NCI-H187 (cell line): ENCODE measurements around the gene ZFPL1.

ENCODE experiments used
- DNase-seq, 2 experiments: peaks; one replicate each; lab custom pipeline; 2025; lab: John Stamatoyannopoulos, UW

ZFPL1 gene

DNA sequence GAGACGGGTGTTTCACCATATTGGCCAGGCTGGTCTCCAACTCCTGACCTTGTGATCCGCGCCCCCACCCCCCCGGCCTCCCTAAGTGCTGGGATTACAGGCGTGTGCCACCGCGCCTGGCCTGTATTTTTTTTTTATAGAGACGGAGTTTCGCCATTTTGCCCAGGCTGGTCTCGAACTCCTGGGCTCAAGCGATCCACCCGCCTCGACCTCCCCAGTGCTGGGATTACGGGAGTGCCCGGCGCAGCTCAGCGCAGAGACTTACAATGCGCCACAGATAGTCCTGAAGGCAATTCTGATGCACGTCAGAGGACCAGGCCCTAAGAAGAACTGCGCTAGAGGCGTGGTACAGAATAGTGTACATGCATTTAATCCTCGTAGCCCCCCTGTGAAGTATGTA, 11.4 kb downstream of the ZFPL1 start:
- no peak for DNase-seq

GRCh38 chr11:65095974-65096806, 12.2 kb downstream of the ZFPL1 start, which contains the start of gene VPS51:
VPS51 (plus strand) TSS chr11:65096214; CDS start chr11:65096251, 37 bp downstream.
- DNase-seq = peak; percentile 82 to 86

DNA sequence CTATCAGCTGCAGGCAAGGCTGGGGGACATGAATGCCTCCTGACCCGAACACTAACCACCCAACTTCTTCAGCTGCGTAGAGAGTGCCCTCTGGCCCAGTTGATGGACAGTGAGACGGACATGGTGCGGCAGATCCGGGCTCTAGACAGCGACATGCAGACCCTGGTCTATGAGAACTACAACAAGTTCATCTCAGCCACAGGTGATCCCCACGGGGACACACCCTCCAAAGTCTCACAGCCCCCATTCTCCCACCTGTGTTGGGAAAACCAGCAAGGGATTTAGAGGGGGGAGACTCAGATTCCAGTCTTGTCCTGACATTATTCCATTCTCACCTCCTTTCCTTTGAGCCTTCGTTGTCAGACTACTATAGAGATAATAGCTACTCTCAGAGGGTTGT, 12.9 kb downstream of the ZFPL1 start:
- DNase-seq = no peak

DNA sequence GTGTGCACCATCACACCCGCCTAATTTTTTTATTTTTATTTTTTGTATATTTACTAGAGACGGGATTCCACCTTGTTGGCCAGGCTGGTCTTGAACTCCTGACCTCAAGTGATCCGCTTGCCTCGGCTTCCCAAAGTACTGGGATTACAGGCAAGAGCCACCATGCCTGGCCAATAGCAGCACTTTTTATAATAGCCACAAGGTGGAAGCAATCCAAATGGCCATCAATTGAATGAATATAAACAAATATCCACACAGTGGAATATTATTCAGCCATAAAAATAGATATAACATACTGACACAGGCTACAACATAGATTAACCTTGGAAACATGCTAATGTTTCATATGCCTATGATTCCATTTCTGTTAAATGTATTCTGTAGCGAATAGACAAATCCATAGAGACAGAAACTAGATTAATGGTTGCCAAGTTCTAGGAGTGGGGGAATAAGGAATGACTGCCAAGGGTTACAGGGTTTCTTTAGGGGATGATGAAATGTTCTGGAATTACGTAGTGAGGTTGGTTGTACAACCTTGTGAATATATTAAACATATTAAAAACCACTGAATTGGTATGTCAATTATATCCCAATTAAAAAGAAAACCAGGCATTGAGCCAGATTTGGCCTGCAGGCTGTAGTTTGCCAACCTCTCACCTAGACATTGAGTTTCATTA, 16.8 kb downstream of the ZFPL1 start:
- DNase-seq = no peak

- no peak for DNase-seq
These were observed 18.4 kb downstream of the ZFPL1 start for GRCh38 chr11:65102142-65103095.

- no peak for DNase-seq
These were observed 19.5 kb downstream of the ZFPL1 start for GRCh38 chr11:65103476-65103875.

DNA sequence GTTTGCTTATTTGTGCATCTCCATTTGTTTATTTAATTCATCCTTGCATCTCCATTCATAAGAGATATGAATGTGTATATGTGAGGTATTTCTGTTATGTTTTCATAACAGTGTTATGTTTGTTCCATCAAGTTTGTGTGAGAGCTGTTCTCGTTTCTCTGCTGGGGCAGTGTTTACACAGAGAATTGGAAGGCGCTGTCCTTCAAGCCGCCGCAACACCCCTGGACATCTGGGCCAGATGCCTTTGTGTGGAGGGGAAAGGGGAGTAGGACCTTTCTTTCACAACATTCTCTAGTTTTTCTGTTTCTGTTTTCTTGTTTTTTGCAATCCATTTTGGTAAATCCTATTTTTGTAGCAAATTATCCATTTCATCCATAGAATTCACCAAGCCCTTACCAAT, 20.6 kb downstream of the ZFPL1 start:
- no peak for DNase-seq

DNA sequence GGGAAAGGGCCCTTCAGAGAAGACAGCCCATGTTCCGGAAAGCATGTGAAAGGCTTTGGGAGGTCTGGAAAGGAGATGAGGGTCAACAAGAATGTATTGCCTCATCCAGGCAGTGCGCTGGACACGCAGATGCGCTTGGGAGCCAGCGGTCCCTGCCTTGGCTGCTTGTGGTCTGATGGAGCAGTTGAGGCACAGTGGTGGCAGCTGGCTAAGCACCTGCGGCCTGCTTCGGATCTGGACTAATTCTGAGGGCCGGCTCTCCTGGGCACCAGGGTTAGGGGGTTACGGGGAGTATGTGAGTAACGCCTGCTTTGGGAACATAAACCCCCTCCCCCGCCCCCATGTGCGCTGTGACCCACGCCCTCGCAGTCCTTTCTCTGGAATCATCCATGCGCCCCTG, 23.1 kb downstream of the ZFPL1 start:
- no peak for DNase-seq

DNA sequence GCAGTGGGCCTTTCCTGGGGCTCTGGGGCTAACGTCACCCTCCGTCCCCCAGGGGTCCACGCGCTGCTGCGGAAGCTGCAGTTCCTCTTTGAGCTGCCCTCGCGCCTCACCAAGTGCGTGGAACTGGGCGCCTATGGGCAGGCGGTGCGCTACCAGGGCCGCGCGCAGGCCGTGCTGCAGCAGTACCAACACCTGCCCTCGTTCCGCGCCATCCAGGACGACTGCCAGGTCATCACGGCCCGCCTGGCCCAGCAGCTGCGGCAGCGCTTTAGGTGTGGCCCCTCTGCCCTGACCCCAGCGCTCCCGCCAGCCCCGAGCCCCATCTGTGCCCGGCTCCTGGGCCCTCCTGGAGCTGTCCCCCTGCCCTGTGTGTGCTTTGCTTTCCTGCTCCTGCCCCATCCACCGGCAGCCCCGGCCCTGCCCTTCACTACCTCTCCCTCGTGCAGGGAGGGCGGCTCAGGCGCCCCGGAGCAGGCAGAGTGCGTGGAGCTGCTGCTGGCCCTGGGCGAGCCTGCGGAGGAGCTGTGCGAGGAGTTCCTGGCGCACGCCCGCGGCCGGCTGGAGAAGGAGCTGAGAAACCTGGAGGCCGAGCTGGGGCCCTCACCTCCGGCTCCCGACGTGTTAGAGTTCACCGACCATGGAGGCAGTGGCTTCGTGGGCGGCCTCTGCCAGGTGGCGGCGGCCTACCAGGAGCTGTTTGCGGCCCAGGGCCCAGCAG, 23.9 kb downstream of the ZFPL1 start:
- DNase-seq = no peak

DNA sequence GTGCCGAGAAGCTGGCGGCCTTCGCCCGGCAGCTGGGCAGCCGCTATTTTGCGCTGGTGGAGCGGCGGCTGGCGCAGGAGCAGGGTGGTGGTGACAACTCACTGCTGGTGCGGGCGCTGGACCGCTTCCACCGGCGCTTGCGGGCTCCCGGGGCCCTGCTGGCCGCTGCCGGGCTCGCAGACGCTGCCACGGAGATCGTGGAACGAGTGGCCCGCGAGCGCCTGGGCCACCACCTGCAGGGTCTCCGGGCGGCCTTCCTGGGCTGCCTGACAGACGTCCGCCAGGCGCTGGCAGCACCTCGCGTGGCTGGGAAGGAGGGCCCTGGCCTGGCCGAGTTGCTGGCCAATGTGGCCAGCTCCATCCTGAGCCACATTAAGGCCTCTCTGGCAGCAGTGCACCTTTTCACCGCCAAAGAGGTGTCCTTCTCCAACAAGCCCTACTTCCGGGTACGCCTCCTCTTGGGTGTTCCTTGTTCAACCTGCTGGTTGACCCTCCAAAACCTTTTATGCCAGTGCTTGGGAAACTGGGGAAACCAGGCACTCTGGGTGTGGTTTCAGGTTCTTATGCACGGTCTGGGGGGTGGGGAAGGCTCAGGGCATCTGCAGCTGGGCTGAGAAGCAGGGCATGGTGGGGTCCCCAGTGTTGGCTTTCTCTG, 24.6 kb downstream of the ZFPL1 start:
- no peak for DNase-seq

DNA sequence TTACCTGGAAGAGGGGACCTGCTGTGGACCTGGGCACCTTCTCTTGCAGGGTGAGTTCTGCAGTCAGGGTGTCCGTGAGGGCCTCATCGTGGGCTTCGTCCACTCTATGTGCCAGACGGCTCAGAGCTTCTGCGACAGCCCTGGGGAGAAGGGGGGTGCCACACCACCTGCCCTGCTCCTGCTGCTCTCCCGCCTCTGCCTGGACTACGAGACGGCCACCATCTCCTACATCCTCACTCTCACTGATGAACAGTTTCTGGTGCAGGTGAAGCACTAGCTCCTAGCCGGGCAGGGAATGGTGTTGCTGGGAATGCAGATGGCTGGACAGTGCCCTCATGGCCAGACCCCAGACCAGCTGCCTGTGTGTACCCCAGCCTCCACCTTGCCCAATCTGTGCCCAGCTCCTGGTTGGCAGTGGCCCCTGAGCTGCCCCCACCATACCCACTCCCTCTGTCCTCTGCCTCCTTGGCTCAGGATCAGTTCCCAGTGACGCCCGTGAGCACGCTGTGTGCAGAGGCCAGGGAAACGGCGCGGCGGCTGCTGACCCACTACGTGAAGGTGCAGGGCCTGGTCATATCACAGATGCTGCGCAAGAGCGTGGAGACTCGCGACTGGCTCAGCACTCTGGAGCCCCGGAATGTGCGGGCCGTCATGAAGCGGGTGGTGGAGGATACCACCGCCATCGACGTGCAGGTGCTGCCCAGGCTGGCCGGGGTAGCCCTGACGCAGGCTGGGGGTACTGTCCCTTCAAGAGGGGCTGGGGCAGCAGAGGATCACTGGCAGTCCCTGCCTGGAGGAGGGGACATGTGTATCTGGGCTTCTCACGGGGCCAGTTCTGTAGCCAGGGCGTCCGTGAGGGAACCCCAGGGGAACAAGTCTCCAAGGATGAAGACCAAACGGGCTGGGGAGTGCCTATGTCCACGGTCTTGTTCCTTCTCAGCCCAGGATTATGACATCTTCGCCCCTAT, 25.5 kb downstream of the ZFPL1 start:
- DNase-seq = no peak

- peak; percentile 64 to 76 for DNase-seq
These were observed 26.4 kb downstream of the ZFPL1 start for GRCh38 chr11:65110354-65110861.

DNA sequence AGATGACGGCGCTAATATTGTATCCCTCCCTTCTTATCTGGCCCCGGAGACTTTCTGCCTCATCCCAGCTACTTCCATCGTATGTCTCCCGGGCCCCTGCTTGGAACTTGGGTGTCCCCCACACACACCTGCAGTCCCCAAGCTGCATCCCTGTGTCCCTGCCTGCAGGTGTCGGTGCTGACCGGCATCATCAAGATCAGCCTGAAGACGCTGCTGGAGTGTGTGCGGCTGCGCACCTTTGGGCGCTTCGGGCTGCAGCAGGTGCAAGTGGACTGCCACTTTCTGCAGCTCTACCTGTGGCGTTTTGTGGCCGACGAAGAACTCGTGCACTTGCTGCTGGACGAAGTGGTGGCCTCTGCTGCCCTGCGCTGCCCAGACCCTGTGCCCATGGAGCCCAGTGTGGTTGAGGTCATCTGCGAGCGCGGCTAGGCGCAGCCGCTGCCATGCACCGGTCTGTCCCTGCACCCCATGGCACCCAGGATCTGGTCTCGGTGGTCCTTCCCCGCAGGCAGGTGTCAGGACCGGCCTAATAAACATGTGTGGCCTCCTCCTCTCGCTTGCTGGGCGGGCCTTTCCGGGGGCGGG, 27.2 kb downstream of the ZFPL1 start:
- no peak for DNase-seq

DNA sequence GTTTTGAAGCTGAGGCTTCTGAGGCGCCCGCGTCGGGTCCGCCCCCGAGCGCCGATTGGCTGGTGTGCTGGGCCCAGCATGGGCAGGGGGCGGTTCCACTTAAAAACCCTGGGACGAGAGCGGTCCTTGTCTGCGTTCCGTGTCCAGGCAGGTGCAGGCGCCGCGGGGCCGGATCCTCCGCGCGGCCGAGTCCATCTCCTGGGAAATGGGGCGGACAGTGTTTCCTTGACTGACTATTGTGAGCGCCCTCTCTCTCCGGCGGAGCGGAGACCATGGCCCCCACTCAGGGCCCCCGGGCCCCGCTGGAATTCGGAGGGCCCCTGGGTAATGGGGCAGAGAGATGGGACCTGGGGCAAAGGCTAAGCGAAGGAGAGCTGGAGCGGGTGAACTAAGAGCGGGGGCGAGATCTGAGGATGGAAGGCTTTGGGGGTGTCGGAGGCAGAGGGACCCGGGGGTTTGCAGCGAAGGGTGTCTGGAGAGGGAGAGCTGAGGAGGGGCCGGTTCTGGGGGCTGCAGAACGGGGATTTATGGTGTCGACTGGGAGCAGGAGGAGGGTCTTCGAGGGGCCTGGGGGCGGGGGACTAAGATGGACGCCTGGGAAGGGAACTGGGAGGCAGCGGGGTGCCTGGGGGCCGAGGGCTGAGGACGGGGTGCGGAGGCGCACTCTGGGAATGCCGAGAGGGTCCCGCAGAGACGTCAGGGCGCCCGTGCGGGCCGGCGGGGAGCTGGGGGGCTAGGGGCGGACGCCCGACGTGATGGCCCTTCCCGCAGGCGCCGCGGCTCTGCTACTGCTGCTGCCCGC, 27.9 kb downstream of the ZFPL1 start, which contains the start of gene TM7SF2:
TM7SF2 (plus strand) TSS at position 129 of the 802 bp plus-strand sequence; CDS start at position 273, 144 bp downstream.
- peak; percentile 93 to 98 for DNase-seq

GRCh38 chr11:65112546-65113360, 28.7 kb downstream of the ZFPL1 start:
- peak; percentile 24 to 59 for DNase-seq

- DNase-seq = no peak
These were observed 29.3 kb downstream of the ZFPL1 start for GRCh38 chr11:65113361-65113756.

DNA sequence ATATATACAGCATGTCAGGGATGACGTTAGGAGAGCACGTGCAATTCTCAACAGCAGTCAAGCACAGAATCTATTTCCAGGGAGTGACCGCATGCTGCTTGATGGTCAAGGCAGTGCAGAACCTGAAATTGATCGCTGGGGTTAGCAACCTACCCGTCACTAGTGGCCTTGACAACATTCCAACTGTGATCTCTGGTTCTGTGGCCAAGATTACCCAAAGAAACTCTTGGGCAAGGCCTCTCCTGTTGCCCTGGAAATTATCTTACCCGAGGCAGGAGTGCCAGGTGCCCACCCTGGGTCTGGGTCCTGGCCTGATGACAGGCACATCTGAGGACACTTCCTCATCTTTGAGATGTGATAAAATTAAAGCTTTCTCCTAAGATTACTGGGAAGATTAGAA, 29.8 kb downstream of the ZFPL1 start:
- DNase-seq = no peak
